OCI-LY3 (cell line): ENCODE measurements around the gene DIPK1A.

ENCODE experiments used
- CTCF ChIP-seq: fragments of 200-600, 300-600 bp; sonication (generic); IDR thresholded peaks from 2 replicates; pipeline ENCODE4 v1.5.1; 2014; ENCODE audit warnings: antibody characterized with exemption, low read length, low read depth
- EZH2phosphoT487 ChIP-seq: fragments of 200-600 bp; shearing (Covaris generic); IDR thresholded peaks from 2 replicates; pipeline ENCODE4 v1.6.1; 2018; ENCODE audit warnings: antibody characterized with exemption, mixed run types, low read depth

- TF ChIP-seq CTCF, result no peak
- TF ChIP-seq EZH2phosphoT487, result no peak
Observed at GRCh38 chr1:92833840-92834239, 127.4 kb downstream of the DIPK1A start.
